ENCODE results near the gene ETF1. TPM values are rescaled to one million over a fixed set of nuclear protein-coding genes. Genes with fewer than 3 reads are reported as not detected.

The ETF1 gene
- polyA plus RNA-seq, 3 donors: 34.8 to 71.4 (median 61.6) TPM

DNA sequence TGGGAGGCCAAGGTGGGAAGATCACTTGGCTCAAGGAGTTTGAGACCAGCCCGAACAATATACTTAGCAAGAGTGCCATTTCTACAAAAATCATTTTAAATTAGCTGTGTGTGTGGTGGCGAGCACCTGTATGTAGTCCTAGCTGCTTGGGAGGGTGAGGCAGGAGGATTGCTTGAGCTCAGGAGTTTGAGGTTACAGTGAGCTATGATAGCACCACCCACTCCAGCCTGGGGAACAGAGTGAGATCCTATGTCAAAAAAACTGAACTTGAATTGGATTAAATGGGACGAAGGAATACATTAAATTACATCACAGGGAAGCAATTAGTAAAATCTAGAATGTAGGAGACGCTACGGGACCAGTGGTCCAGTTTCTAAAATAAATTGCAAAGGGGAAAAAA lies 6.4 kb upstream of the ETF1 start:
- TF ChIP-seq, protein P1, sequence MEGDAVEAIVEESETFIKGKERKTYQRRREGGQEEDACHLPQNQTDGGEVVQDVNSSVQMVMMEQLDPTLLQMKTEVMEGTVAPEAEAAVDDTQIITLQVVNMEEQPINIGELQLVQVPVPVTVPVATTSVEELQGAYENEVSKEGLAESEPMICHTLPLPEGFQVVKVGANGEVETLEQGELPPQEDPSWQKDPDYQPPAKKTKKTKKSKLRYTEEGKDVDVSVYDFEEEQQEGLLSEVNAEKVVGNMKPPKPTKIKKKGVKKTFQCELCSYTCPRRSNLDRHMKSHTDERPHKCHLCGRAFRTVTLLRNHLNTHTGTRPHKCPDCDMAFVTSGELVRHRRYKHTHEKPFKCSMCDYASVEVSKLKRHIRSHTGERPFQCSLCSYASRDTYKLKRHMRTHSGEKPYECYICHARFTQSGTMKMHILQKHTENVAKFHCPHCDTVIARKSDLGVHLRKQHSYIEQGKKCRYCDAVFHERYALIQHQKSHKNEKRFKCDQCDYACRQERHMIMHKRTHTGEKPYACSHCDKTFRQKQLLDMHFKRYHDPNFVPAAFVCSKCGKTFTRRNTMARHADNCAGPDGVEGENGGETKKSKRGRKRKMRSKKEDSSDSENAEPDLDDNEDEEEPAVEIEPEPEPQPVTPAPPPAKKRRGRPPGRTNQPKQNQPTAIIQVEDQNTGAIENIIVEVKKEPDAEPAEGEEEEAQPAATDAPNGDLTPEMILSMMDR (IDR thresholded peaks at IDR 0.05): no peak
- no peaks in the 10 kb centered on the region for H3K27me3 ChIP-seq (ENCODE audit: control insufficient read depth in 2 of 2, insufficient read depth in 2 of 2, low read length in 2 of 2)
- intact Hi-C loops (cut with micrococcal nuclease): loop anchor here (10.0 kb wide), 2 partner anchors 85 to 375 kb away; partner anchors contain the start of genes BRD8 (in 1 of the 2), EGR1 (in 1 of the 2) and KIF20A (in 1 of the 2)
- peaks cover 12 to 14% of the 10 kb centered on the region in 2 donors for H3K4me1 ChIP-seq (ENCODE audit: control insufficient read depth in 1 of 2, insufficient read depth in 2 of 2, low read length in 2 of 2)
- peaks cover 52% of the 10 kb centered on the region for H3K79me2 ChIP-seq (ENCODE audit: insufficient read depth, low read length)
- 100% methylated on average over 3 of the region's 5 CpGs for WGBS (ENCODE audit: insufficient coverage)
- H3K27ac ChIP-seq (ENCODE audit: low read depth in 1 of 2, low read length in 2 of 2): no peak overlapping the region
- H3K4me1 Mint-ChIP-seq: peaks cover 27% of the 10 kb centered on the region
- H3K4me3 Mint-ChIP-seq: no peak overlapping the region
- H3K4me2 ChIP-seq (replicated peaks; ENCODE audit: extremely low read depth, low read length, poor library complexity, severe bottlenecking): no peak overlapping the region
- no peak overlapping the region for H3K27ac Mint-ChIP-seq
- no peaks in the 10 kb centered on the region for H3K9me3 Mint-ChIP-seq
- no peak overlapping the region for H2AFZ ChIP-seq (ENCODE audit: insufficient read depth, low read depth, low read length, poor library complexity, severe bottlenecking)
- H3K9ac ChIP-seq (ENCODE audit: insufficient read depth, low read length, poor library complexity, severe bottlenecking): no peak overlapping the region
- no peak overlapping the region for H3K4me3 ChIP-seq (replicated peaks in 1 of 3; ENCODE audit: low read depth in 2 of 3, low read length in 3 of 3)
- H4K20me1 ChIP-seq (ENCODE audit: insufficient read depth, low read length): peaks cover 26% of the 10 kb centered on the region
- no peak for DNase-seq
- peaks cover 9 to 12% of the 10 kb centered on the region in 2 donors for H3K36me3 ChIP-seq (replicated peaks in 1 of 2; ENCODE audit: control insufficient read depth in 1 of 2, insufficient read depth in 2 of 2, low read length in 2 of 2)
- H3K36me3 Mint-ChIP-seq: peaks cover 13 to 34% of the 10 kb centered on the region in 2 donors
- H3K9me3 ChIP-seq (replicated peaks in 1 of 2; ENCODE audit: control insufficient read depth in 1 of 2, insufficient read depth in 1 of 2, low read length in 2 of 2): no peaks in the 10 kb centered on the region
- peaks cover 0 to 1% (median 0%) of the 10 kb centered on the region in 3 donors for H3K27me3 Mint-ChIP-seq (ENCODE audit: low read depth in 3 of 3)

DNA sequence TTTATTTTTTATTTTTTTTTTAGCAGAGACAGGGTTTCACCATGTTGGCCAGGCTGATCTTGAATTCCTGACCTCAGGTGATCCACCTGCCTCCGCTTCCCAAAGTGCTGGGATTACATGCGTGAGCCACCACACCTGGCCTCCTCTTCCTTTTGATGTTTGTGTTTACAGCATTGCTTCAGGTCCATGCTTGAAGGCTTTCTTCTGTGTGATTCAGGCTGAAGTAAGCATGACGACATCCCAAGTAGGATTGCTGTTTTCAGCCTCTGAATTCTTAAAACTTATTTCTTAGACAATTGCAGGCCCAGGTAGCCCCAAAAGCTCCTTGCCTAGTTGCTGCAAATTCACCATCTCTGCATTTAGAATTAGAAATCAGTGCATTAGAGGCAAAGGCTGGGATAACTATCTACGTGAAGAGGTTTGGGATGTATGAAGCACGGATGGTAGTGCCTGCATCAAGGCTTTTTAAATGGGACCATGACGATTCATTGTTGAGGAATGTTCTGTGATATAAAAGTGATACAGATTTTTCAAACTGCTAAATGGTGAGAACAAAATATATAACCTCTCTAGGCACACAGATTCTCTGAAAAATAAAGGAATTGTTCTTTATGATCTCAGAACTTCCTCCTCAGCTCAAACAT lies 3.0 kb upstream of the ETF1 start:
- H3K9ac ChIP-seq (ENCODE audit: insufficient read depth, low read length, poor library complexity, severe bottlenecking): no peak overlapping the region
- no peak overlapping the region for H2AFZ ChIP-seq (ENCODE audit: insufficient read depth, low read depth, low read length, poor library complexity, severe bottlenecking)
- no peak overlapping the region for H3K4me3 ChIP-seq (replicated peaks in 1 of 3; ENCODE audit: low read depth in 2 of 3, low read length in 3 of 3)
- H3K9me3 Mint-ChIP-seq: peaks cover 0 to 2% (median 0%) of the 10 kb centered on the region in 7 donors
- H4K20me1 ChIP-seq (ENCODE audit: insufficient read depth, low read length): peaks cover 26% of the 10 kb centered on the region
- H3K4me1 Mint-ChIP-seq: peaks cover 40% of the 10 kb centered on the region
- TF ChIP-seq, protein P1 (IDR thresholded peaks at IDR 0.05): no peak
- no peak overlapping the region for H3K4me2 ChIP-seq (replicated peaks; ENCODE audit: extremely low read depth, low read length, poor library complexity, severe bottlenecking)
- intact Hi-C loops (cut with micrococcal nuclease): loop anchor here (10.0 kb wide), 2 partner anchors 81 to 371 kb away; partner anchors contain the start of genes BRD8 (in 1 of the 2), EGR1 (in 1 of the 2) and KIF20A (in 1 of the 2)
- H3K36me3 Mint-ChIP-seq: peaks cover 5 to 11% of the 10 kb centered on the region in 2 donors
- WGBS (ENCODE audit: insufficient coverage): 92% methylated on average over 4 of the region's 6 CpGs
- H3K4me3 Mint-ChIP-seq: no peak overlapping the region
- peaks cover 79% of the 10 kb centered on the region for H3K79me2 ChIP-seq (ENCODE audit: insufficient read depth, low read length)
- H3K27me3 ChIP-seq (ENCODE audit: control insufficient read depth in 2 of 2, insufficient read depth in 2 of 2, low read length in 2 of 2): no peaks in the 10 kb centered on the region
- peaks cover 30 to 31% of the 10 kb centered on the region in 2 donors for H3K4me1 ChIP-seq (ENCODE audit: control insufficient read depth in 1 of 2, insufficient read depth in 2 of 2, low read length in 2 of 2)
- H3K27ac Mint-ChIP-seq: peak overlapping the region in 6 of 7 donors; percentile 22 to 63 (median 54)
- H3K27me3 Mint-ChIP-seq (ENCODE audit: low read depth in 3 of 3): no peaks in the 10 kb centered on the region
- DNase-seq: no peak
- no peaks in the 10 kb centered on the region for H3K9me3 ChIP-seq (replicated peaks in 1 of 2; ENCODE audit: control insufficient read depth in 1 of 2, insufficient read depth in 1 of 2, low read length in 2 of 2)
- H3K36me3 ChIP-seq (replicated peaks in 1 of 2; ENCODE audit: control insufficient read depth in 1 of 2, insufficient read depth in 2 of 2, low read length in 2 of 2): no peaks in the 10 kb centered on the region
- no peak overlapping the region for H3K27ac ChIP-seq (ENCODE audit: low read depth in 1 of 2, low read length in 2 of 2)
